ENCODE data around the gene OPCML. TPM values are rescaled to one million over a fixed set of nuclear protein-coding genes. Genes with fewer than 3 reads are reported as not detected.

The OPCML gene
- total and polyA plus RNA-seq, 4 donors: under 0.01 to 0.01 TPM; not detected in 2

GRCh38 chr11:132987936-132988335 is 544.4 kb downstream of the OPCML start:
- H3K9me3 ChIP-seq (ENCODE audit: control insufficient read depth in 4 of 4, low read length in 3 of 4): no peaks in the 10 kb centered on the region
- no peak overlapping the region for H3K9ac ChIP-seq (ENCODE audit: low read depth in 1 of 2, low read length in 2 of 2)
- no peak for DNase-seq (ENCODE audit: low spot score)
- H3K27me3 ChIP-seq (ENCODE audit: control insufficient read depth in 4 of 4, insufficient read depth in 4 of 4, low read length in 3 of 4): peaks cover 0 to 5% (median 0%) of the 10 kb centered on the region in 4 donors
- 70% methylated on average over 2 of the region's 2 CpGs for WGBS
- TF ChIP-seq REST (IDR thresholded peaks at IDR 0.05): no peak
- no peak for TF ChIP-seq SP1 (IDR thresholded peaks at IDR 0.05)
- no peak for TF ChIP-seq YY1 (IDR thresholded peaks at IDR 0.05)
- no peak for TF ChIP-seq JUND (IDR thresholded peaks at IDR 0.05)
- no peak for TF ChIP-seq TAF1 (conservative IDR thresholded peaks at IDR 0.05)
- H3K4me1 ChIP-seq (ENCODE audit: control insufficient read depth in 4 of 4, insufficient read depth in 4 of 4, low read length in 3 of 4): no peaks in the 10 kb centered on the region
- H3K27ac ChIP-seq (ENCODE audit: low read depth in 1 of 2, low read length in 2 of 2): no peak overlapping the region
- H3K4me3 ChIP-seq (ENCODE audit: low read depth in 1 of 3, low read length in 3 of 3): no peak overlapping the region
- no peaks in the 10 kb centered on the region for H3K36me3 ChIP-seq (ENCODE audit: control insufficient read depth in 4 of 4, insufficient read depth in 3 of 4, low read depth in 1 of 4, low read length in 3 of 4)

DNA sequence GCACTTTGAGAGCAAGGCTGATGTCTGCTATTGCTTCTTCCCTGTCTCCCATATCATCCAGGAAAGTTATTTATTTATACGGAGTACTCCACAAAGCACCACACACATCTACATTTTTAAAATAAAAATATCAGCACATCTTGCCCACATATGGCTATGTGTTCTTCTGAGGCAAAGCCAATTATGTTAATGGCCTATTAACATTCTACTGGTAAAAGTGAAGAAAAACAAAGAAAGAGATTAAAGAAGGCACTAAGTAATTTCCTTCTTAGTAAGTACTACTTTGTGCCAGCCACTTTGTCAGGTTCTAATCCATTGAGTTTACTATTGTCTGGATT is 548.7 kb downstream of the OPCML start:
- Histone ChIP-seq H3K27ac (ENCODE audit: low read depth in 1 of 2, low read length in 2 of 2) (no peak overlapping the region), H3K4me1 (ENCODE audit: control insufficient read depth in 4 of 4, insufficient read depth in 4 of 4, low read length in 3 of 4) (no peaks in the 10 kb centered on the region), H3K9ac (ENCODE audit: low read depth in 1 of 2, low read length in 2 of 2) (no peak overlapping the region), H3K36me3 (ENCODE audit: control insufficient read depth in 4 of 4, insufficient read depth in 3 of 4, low read depth in 1 of 4, low read length in 3 of 4) (no peaks in the 10 kb centered on the region), H3K27me3 (ENCODE audit: control insufficient read depth in 4 of 4, insufficient read depth in 4 of 4, low read length in 3 of 4) (peaks cover 0 to 2% (median 0%) of the 10 kb centered on the region in 4 donors), H3K9me3 (ENCODE audit: control insufficient read depth in 4 of 4, low read length in 3 of 4) (no peaks in the 10 kb centered on the region), H3K4me3 (ENCODE audit: low read depth in 1 of 3, low read length in 3 of 3) (no peak overlapping the region)
- 75% methylated on average over 1 of the region's 1 CpG for WGBS
- TF ChIP-seq FOXA2 (IDR thresholded peaks at IDR 0.05) (no peak), NR2F2 (IDR thresholded peaks at IDR 0.05) (no peak), REST (IDR thresholded peaks at IDR 0.05) (no peak), SP1 (IDR thresholded peaks at IDR 0.05) (no peak), MAX (IDR thresholded peaks at IDR 0.05) (no peak), HNF4A (conservative IDR thresholded peaks at IDR 0.05) (no peak), GABPA (IDR thresholded peaks at IDR 0.05 in 1 of 2, conservative IDR thresholded peaks at IDR 0.05 in 1 of 2) (no peak), FOXA1 (IDR thresholded peaks at IDR 0.05) (no peak), TAF1 (conservative IDR thresholded peaks at IDR 0.05) (no peak), YY1 (IDR thresholded peaks at IDR 0.05) (no peak), JUND (IDR thresholded peaks at IDR 0.05) (no peak), EGR1 (IDR thresholded peaks at IDR 0.05; ENCODE audit: low read depth in 2 of 2) (no peak)
- TF ChIP-seq, protein P1, sequence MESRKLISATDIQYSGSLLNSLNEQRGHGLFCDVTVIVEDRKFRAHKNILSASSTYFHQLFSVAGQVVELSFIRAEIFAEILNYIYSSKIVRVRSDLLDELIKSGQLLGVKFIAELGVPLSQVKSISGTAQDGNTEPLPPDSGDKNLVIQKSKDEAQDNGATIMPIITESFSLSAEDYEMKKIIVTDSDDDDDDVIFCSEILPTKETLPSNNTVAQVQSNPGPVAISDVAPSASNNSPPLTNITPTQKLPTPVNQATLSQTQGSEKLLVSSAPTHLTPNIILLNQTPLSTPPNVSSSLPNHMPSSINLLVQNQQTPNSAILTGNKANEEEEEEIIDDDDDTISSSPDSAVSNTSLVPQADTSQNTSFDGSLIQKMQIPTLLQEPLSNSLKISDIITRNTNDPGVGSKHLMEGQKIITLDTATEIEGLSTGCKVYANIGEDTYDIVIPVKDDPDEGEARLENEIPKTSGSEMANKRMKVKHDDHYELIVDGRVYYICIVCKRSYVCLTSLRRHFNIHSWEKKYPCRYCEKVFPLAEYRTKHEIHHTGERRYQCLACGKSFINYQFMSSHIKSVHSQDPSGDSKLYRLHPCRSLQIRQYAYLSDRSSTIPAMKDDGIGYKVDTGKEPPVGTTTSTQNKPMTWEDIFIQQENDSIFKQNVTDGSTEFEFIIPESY (IDR thresholded peaks at IDR 0.05): no peak
- no peak for DNase-seq (ENCODE audit: low spot score)
